D721Med (cell line): ENCODE data around the gene LKAAEAR1.

Experiments used
- DNase-seq: peaks from one replicate; pipeline ENCODE4 v3.0.0; 2011; ENCODE audit warnings: low spot score; ENCODE audit not compliant: insufficient read length
- FAIRE-seq: peaks from 2 replicates; lab custom pipeline; 2011; peaks lifted over from hg19 to GRCh38; lab: Jason Lieb, UNC
- TF ChIP-seq, protein P1 (sequence below): IDR thresholded peaks from 2 replicates; pipeline ENCODE4 v1.5.1; 2012; ENCODE audit warnings: mild to moderate bottlenecking, control low read depth; ENCODE audit not compliant: insufficient read depth; ENCODE audit errors: missing control alignments

The LKAAEAR1 gene

DNA sequence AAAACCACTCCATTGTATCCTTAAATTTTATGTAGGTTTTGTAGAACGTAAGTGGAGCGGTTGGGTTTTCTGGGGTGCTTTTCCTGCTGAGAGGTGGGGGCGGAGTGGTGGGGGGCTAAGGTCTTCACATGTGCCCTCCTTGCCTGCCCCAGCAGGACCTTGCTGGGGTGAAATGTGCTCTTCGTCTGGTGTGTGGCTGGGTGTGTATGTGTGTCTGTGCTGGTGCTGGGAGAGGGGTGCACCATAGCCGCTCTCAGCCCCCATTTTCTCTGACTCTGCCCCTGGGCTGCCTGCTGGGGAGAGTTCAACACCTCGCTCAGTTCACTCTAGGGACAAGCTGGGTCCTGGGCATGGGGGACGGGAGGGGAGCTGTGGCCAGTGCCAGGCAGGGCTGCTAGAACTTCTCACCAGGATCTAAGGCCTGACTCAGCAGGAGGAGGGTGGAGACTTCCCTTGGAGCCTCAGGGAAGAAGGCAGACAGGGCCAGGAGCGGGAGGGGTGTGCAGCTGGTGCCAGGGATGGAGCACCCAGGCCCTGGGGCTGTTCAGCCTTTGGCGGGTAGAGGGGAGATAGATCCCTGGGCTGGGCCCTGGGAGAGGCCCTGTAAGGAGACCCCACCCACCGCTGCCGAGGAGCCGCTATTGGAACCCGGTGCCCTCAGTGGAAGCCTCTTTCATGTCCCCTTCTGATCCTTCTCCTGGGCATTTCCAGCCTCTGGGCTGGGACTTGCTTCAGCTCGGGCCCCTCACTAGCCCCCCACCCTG lies 39.5 kb downstream of the LKAAEAR1 start:
- no peak for FAIRE-seq
- TF ChIP-seq, protein P1, sequence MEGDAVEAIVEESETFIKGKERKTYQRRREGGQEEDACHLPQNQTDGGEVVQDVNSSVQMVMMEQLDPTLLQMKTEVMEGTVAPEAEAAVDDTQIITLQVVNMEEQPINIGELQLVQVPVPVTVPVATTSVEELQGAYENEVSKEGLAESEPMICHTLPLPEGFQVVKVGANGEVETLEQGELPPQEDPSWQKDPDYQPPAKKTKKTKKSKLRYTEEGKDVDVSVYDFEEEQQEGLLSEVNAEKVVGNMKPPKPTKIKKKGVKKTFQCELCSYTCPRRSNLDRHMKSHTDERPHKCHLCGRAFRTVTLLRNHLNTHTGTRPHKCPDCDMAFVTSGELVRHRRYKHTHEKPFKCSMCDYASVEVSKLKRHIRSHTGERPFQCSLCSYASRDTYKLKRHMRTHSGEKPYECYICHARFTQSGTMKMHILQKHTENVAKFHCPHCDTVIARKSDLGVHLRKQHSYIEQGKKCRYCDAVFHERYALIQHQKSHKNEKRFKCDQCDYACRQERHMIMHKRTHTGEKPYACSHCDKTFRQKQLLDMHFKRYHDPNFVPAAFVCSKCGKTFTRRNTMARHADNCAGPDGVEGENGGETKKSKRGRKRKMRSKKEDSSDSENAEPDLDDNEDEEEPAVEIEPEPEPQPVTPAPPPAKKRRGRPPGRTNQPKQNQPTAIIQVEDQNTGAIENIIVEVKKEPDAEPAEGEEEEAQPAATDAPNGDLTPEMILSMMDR, result no peak
- no peak for DNase-seq

DNA sequence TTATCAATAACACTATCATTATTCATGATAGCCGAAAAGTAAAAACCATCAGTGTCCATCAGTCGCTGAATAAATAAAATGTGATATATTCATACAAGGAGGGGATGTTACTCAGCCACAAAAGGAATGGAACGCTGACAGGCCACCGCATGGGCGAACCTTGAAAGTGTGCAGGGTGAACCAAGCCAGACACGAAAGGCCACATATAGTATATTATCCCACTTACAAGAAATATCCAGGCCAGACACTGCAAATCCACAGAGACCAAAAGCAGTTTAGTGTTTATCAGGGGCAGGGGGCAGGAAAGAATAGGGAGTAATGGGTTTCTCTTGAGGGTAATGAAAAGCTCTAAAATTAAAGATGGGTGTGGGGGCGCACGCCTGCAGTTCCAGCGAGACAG lies 40.4 kb downstream of the LKAAEAR1 start:
- DNase-seq, result no peak
- TF ChIP-seq, protein P1, result no peak
- no peak for FAIRE-seq

DNA sequence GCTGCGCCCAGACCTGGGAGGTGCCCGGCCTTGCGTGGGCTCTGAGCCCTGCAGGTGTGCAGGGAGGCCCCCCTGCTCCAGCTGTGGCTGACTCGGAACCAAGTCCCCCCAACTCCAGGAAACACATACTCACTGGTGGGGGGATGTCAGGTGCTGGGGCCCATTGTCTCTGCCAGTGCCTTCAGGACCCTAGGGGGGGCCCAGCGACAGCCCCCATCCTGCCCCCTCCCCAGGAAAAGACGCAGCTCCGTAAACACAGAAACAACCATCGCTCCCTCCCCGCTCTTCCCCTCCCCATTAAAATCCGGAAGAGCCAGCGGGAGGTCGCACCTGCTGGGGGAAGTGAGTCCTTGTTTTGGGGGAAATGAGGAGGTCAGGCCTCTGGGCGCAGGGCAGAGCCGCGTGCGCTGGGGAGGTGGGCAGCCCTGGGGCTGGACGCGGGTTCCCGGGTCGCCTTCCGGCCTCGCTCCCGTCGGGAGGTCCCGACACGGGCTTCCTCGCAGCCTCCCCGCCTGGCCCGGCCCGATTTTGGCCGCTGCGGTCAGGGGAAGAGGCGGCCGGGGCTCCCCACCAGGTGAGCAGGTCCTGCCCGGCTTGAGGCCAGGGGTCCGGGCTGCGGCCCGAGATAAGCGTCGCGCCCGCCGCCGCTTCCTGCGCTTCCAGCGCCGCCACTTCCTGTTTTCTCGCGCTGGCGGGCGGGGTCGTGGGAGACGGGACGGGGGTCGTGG lies 42.0 kb downstream of the LKAAEAR1 start:
- no peak for FAIRE-seq
- no peak for DNase-seq
- TF ChIP-seq, protein P1, result no peak

DNA sequence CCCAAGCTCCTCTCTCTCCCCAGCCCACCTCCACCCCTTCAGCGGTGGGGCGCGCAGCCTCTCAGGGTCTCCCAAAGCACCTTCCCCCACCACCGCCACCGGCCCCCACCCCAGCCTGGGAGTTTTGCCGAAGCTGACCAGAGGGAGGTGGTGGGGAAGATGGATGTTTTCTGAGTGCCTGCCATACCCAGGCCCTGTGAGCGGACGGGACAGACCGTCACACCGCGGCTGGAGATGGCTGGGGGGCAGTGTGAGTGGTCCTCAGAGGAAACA lies 42.5 kb downstream of the LKAAEAR1 start:
- TF ChIP-seq, protein P1, result no peak
- FAIRE-seq (no peak), DNase-seq (no peak)

DNA sequence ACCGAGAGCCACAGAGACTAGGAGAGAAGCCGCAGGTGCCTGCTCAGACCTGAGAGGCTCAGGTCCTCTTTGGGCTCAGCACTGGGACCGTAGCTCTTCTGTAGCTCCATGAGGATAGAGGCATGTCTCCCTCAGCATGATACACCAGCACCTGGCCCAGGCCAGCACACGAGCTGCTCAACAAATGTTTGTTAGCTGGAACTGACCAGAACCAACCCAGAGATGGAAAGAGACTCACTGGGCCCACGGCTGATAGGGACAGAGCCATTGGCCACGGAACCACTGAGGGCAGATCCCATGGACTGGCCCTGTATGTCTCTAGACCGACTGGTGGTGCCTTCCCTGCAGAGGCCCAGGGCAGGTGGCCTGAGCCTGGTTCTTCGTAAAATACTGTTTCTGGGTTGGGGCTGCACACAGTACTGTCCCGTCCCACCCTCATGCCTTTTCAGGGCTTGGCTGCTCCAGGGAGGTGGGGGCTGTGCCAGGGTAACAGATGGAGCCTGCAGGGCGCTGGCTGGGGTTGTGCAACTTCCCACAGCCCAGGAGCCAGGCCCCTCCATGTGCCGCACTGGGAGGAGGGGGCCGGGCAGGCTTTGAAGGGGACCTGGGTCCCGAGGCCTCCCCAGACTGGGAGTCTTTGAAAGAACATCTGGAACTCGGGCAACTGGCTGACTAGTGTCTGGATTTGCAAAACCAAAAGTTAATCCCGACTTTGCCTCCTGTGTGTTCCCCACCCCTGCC lies 43.0 kb downstream of the LKAAEAR1 start:
- FAIRE-seq (no peak), DNase-seq (no peak)
- TF ChIP-seq, protein P1, result no peak

DNA sequence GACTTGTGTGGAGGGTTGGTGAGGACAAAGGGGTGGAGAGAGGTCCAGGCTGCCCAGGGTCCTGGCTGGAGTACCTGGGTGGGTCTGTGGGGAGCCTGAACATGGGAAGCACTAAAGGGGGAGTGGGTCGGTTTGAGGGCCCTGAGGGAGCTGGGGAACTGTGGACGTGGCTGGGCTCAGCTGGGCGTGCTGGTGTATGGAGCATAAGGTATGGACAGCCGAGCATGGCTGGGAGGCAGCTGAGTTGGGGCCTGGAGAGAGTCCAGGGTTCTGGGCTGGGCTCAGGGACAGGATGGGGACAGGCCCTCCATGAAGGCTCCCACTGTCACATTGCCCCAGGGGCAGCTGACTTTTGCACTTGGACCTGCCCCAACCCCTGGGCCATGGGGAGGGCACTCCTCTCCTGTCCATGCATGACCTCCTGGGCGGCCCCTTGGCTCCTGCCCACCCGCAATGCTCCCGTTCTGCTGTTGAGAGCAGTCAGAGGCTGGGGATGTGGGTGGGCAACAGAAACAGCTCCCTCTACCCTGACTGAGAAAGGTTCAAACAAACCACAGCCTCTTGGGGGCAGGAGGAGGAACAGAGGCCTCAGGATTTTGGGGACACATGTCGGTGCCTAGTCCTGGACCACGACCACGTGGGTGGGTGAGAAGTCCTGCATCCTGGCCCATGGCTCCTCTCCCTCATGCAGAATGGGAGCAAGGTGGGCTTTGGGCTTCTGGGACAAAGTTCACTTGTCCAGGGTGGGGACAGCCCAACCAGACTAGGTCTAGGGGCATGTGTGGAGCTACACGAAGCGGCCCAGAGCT lies 43.8 kb downstream of the LKAAEAR1 start:
- DNase-seq (no peak), FAIRE-seq (no peak)
- TF ChIP-seq, protein P1, result no peak
